H1 (cell line): Measurements from ENCODE around the gene AHRR. TPM values are rescaled to one million over a fixed set of nuclear protein-coding genes. Genes with fewer than 3 reads are reported as not detected.

Experiments
- CTCF ChIA-PET: fragments of 300-600 bp; sonication (Branson Sonifier 250); formaldehyde crosslinking; loops from one replicate; lab custom pipeline; 2021; ENCODE audit not compliant: partially characterized antibody; lab: Charles Lee
- POLR2A ChIA-PET: fragments of 300-600 bp; sonication (Branson Sonifier 250); formaldehyde crosslinking; loops from one replicate; lab custom pipeline; 2021; ENCODE audit warnings: inconsistent platforms; ENCODE audit not compliant: partially characterized antibody; lab: Charles Lee
- DNase-seq, 2 experiments: peaks; one replicate each; pipeline versions ENCODE4 v3.0.0 to v3.0.0-alpha.2; 2010 to 2022; ENCODE audit warnings: low spot score in 2 of 2, low read depth in 1 of 2, mixed read lengths in 1 of 2
- FAIRE-seq: peaks from 2 replicates; lab custom pipeline; 2011; peaks lifted over from hg19 to GRCh38; lab: Jason Lieb, UNC
- H2AFZ ChIP-seq: 2 replicates; pipeline ENCODE4 v1.8.1; 2012; ENCODE audit warnings: low read length, inconsistent platforms
- H2AK5ac ChIP-seq: 2 replicates; pipeline ENCODE4 v1.6.1; 2013; ENCODE audit warnings: low read depth, low read length
- H2BK120ac ChIP-seq: replicated peaks from 2 replicates; pipeline ENCODE3; 2013; ENCODE audit warnings: low read depth, low read length, inconsistent platforms
- H2BK12ac ChIP-seq: 2 replicates; pipeline ENCODE4 v1.6.1; 2013; ENCODE audit warnings: low read depth, low read length
- H2BK15ac ChIP-seq: 2 replicates; pipeline ENCODE4 v1.6.1; 2013; ENCODE audit warnings: low read length
- H2BK20ac ChIP-seq: 2 replicates; pipeline ENCODE4 v1.6.1; 2013; ENCODE audit warnings: low read length
- H2BK5ac ChIP-seq: 2 replicates; pipeline ENCODE4 v1.6.1; 2013; ENCODE audit warnings: low read depth, low read length
- H3K14ac ChIP-seq: 2 replicates; pipeline ENCODE4 v1.6.1; 2013; ENCODE audit warnings: inconsistent platforms; ENCODE audit not compliant: insufficient read length
- H3K18ac ChIP-seq: 2 replicates; pipeline ENCODE4 v1.6.1; 2013; ENCODE audit warnings: low read length; ENCODE audit errors: extremely low read depth
- H3K23ac ChIP-seq: 2 replicates; pipeline ENCODE4 v1.6.1; 2013; ENCODE audit warnings: inconsistent platforms; ENCODE audit not compliant: insufficient read length
- H3K23me2 ChIP-seq: 2 replicates; pipeline ENCODE4 v1.6.1; 2013; ENCODE audit warnings: low read depth, low read length
- H3K27ac ChIP-seq: 2 replicates; pipeline ENCODE4 v1.6.1; 2011; ENCODE audit warnings: low read depth, low read length, inconsistent platforms
- H3K27me3 ChIP-seq, 4 experiments: replicated peaks in 1 of 4; 1 replicate in 1 of 4; 2 replicates in 3 of 4; pipeline versions ENCODE4 v1.6.1 to v1.8.1; 2011 to 2013; ENCODE audit warnings: low read length in 3 of 4, mild to moderate bottlenecking in 3 of 4, inconsistent platforms in 2 of 4, mixed read lengths in 2 of 4, moderate library complexity in 1 of 4; ENCODE audit not compliant: control insufficient read depth in 3 of 4, insufficient read depth in 3 of 4; ENCODE audit errors: extremely low read depth in 1 of 4
- H3K36me3 ChIP-seq, 4 experiments: 2 replicates each; pipeline versions ENCODE4 v1.6.1 to v1.8.1; 2011 to 2013; ENCODE audit warnings: mild to moderate bottlenecking in 4 of 4, low read length in 3 of 4, moderate library complexity in 2 of 4, control low read depth in 1 of 4, inconsistent platforms in 1 of 4; ENCODE audit not compliant: insufficient read depth in 4 of 4, control insufficient read depth in 2 of 4
- H3K4ac ChIP-seq: replicated peaks from 2 replicates; pipeline ENCODE3; 2013; ENCODE audit warnings: low read length, low read depth, mixed read lengths, inconsistent platforms; ENCODE audit not compliant: insufficient read length
- H3K4me1 ChIP-seq, 4 experiments: replicated peaks in 1 of 4; 1 replicate in 1 of 4; 2 replicates in 3 of 4; pipeline versions ENCODE4 v1.6.1 to v1.8.1; 2011 to 2013; ENCODE audit warnings: low read length in 3 of 4, inconsistent platforms in 2 of 4, mixed read lengths in 1 of 4; ENCODE audit not compliant: insufficient read depth in 4 of 4, control insufficient read depth in 3 of 4
- H3K4me2 ChIP-seq, 2 experiments: 2 replicates each; pipeline versions ENCODE4 v1.6.1 to v1.8.1; 2011 to 2013; ENCODE audit warnings: low read depth in 2 of 2, low read length in 2 of 2, control low read depth in 1 of 2, inconsistent platforms in 1 of 2, mild to moderate bottlenecking in 1 of 2; ENCODE audit not compliant: insufficient read depth in 1 of 2
- H3K4me3 ChIP-seq, 4 experiments: fragments of 200-600, 300-600 bp in 1 of 4; sonication (generic), shearing (Covaris generic), sonication (Bioruptor Twin) in 1 of 4; 2 replicates each; pipeline versions ENCODE4 v1.5.1 to v1.8.1; 2011 to 2016; ENCODE audit warnings: low read length in 4 of 4, low read depth in 3 of 4, control low read depth in 2 of 4, inconsistent platforms in 2 of 4, mild to moderate bottlenecking in 2 of 4, mixed read lengths in 1 of 4, moderate library complexity in 1 of 4; ENCODE audit not compliant: insufficient read depth in 2 of 4; ENCODE audit errors: extremely low read depth in 1 of 4
- H3K56ac ChIP-seq: replicated peaks from 2 replicates; pipeline ENCODE3; 2013; ENCODE audit warnings: low read depth, mild to moderate bottlenecking, mixed read lengths, low read length, inconsistent platforms; ENCODE audit not compliant: insufficient read length
- H3K79me1 ChIP-seq: 2 replicates; pipeline ENCODE4 v1.6.1; 2013; ENCODE audit warnings: low read depth, low read length, control low read depth
- H3K79me2 ChIP-seq, 2 experiments: 2 replicates each; pipeline versions ENCODE4 v1.6.1 to v1.8.1; 2012 to 2013; ENCODE audit warnings: low read length in 2 of 2, mild to moderate bottlenecking in 2 of 2, inconsistent platforms in 1 of 2; ENCODE audit not compliant: insufficient read depth in 2 of 2, control insufficient read depth in 1 of 2
- H3K9ac ChIP-seq, 4 experiments: replicated peaks in 1 of 4; 1 replicate in 1 of 4; 2 replicates in 3 of 4; pipeline versions ENCODE4 v1.6.1 to v1.8.1; 2011 to 2013; ENCODE audit warnings: low read depth in 3 of 4, low read length in 3 of 4, control low read depth in 2 of 4, mild to moderate bottlenecking in 2 of 4, moderate library complexity in 2 of 4, inconsistent platforms in 1 of 4; ENCODE audit errors: extremely low read depth in 1 of 4
- H3K9me3 ChIP-seq, 2 experiments: 2 replicates each; pipeline versions ENCODE4 v1.6.1 to v1.8.1; 2012 to 2013; ENCODE audit warnings: mild to moderate bottlenecking in 2 of 2, moderate library complexity in 2 of 2, control low read depth in 1 of 2, inconsistent platforms in 1 of 2, low read depth in 1 of 2, low read length in 1 of 2, mixed read lengths in 1 of 2; ENCODE audit not compliant: insufficient read depth in 2 of 2
- H4K20me1 ChIP-seq, 2 experiments: replicated peaks in 1 of 2; 2 replicates each; pipeline versions ENCODE3 to v1.8.1; 2011 to 2013; ENCODE audit warnings: inconsistent platforms in 2 of 2, low read length in 2 of 2, mild to moderate bottlenecking in 1 of 2; ENCODE audit not compliant: insufficient read depth in 2 of 2, control insufficient read depth in 1 of 2
- H4K5ac ChIP-seq: 2 replicates; pipeline ENCODE4 v1.6.1; 2013; ENCODE audit warnings: low read length, low read depth, mixed read lengths, inconsistent platforms; ENCODE audit not compliant: insufficient read length
- H4K8ac ChIP-seq: 2 replicates; pipeline ENCODE4 v1.8.0; 2013; ENCODE audit warnings: mild to moderate bottlenecking, moderate library complexity, low read length, inconsistent platforms; ENCODE audit not compliant: insufficient read depth; ENCODE audit errors: extremely low read depth
- H4K91ac ChIP-seq: replicated peaks from 2 replicates; pipeline ENCODE3; 2013; ENCODE audit warnings: low read length, mixed read lengths, inconsistent platforms; ENCODE audit not compliant: insufficient read length
- CBX8 ChIP-seq: fragments of 300-800, 300-1000 bp; sonication (generic); IDR thresholded peaks from 2 replicates; pipeline ENCODE4 v1.7.1; 2016; ENCODE audit warnings: low read depth, low read length, borderline replicate concordance
- CHD2 ChIP-seq: IDR thresholded peaks from 2 replicates; pipeline ENCODE4 v1.6.1; 2012; ENCODE audit warnings: low read length, improper control_type of control experiment
- RBBP5 ChIP-seq: IDR thresholded peaks from 2 replicates; pipeline ENCODE4 v1.7.1; 2012; ENCODE audit warnings: low read depth, mild to moderate bottlenecking, inconsistent platforms, low read length, moderate library complexity, borderline replicate concordance
- WGBS, 2 experiments: shearing (Covaris generic) in 1 of 2; methylation state at CpG; one replicate each; pipeline versions ENCODE4 v1.1.6 to v1.1.7; 2013 to 2015; ENCODE audit warnings: low lambda C conversion rate in 2 of 2, mixed read lengths in 2 of 2, inconsistent platforms in 1 of 2, low coverage in 1 of 2, missing lambda C conversion rate in 1 of 2; ENCODE audit not compliant: insufficient replicate concordance in 2 of 2, insufficient coverage in 1 of 2, insufficient read length in 1 of 2; ENCODE audit errors: extremely low coverage in 1 of 2, missing lambda C conversion rate in 1 of 2; 5-methylcytosine and 5-hydroxymethylcytosine counted together
- polyA plus RNA-seq, 7 experiments: library from polyadenylated mRNA; depleted of rRNA in 3 of 7; stranded (reverse) in 5 of 7; unstranded in 2 of 7; fragments of >200 nt in 5 of 7; fragments of 200-250 nt in 2 of 7; gene quantifications; 1 replicate in 5 of 7; 2 replicates in 1 of 7; 4 replicates in 1 of 7; pipeline versions ENCODE4 v1.2.1 to v1.2.3, GENCODE V29; 2011 to 2013; ENCODE audit warnings: missing spikeins in 2 of 7, mixed read lengths in 2 of 7
- total RNA-seq: library from RNA; stranded (reverse); fragmentation: NEBNext Ultra II Directional; extraction: Animal tissue kit (Norgen Biotek cat#: 25700); gene quantifications from 2 replicates; pipeline ENCODE4 v1.2.1, GENCODE V29; 2021

The AHRR gene
- total and polyA plus RNA-seq, 2 of the 8 experiments (the other 6 are each of a cell fraction or from before 2014, with no cell fraction given): 0.41 to 0.80 TPM

- Histone ChIP-seq H3K27me3 (no peaks in the 10 kb centered on the region), H2BK120ac (no peak overlapping the region), H3K79me1 (no peaks in the 10 kb centered on the region), H3K23ac (no peak overlapping the region), H2BK5ac (no peak overlapping the region), H2BK12ac (no peak overlapping the region), H4K20me1 (no peaks in the 10 kb centered on the region), H4K91ac (no peak overlapping the region), H3K4me3 (no peak overlapping the region), H4K8ac (no peak overlapping the region), H3K36me3 (no peaks in the 10 kb centered on the region), H2BK15ac (no peak overlapping the region), H2AK5ac (no peak overlapping the region), H3K23me2 (no peaks in the 10 kb centered on the region), H3K18ac (no peak overlapping the region), H3K4ac (no peak overlapping the region), H3K56ac (no peak overlapping the region), H3K27ac (no peak overlapping the region; the same call in 1 of the 2 replicates), H4K5ac (no peak overlapping the region), H3K14ac (no peak overlapping the region), H3K4me2 (no peak overlapping the region), H3K4me1 (no peaks in the 10 kb centered on the region), H2BK20ac (no peak overlapping the region), H3K9ac (no peak overlapping the region), H3K79me2 (no peaks in the 10 kb centered on the region), H3K9me3 (no peaks in the 10 kb centered on the region), H2AFZ (no peak overlapping the region)
- DNase-seq: no peak
- WGBS, 2 experiments: 90% methylated on average over 14 of the region's 14 CpGs; no CpG with 5 or more reads in 1 of the 2 experiments
- POLR2A ChIA-PET: no interaction called here
- no peak for FAIRE-seq
- CTCF ChIA-PET: interaction anchor here (0.8 to 1.5 kb wide), 5 partner anchors 9 to 71 kb away, joined by 3 to 4 read pairs (median 4); no protein-coding TSS in a partner anchor
- TF ChIP-seq RBBP5 (no peak), CHD2 (no peak), CBX8 (no peak)
Measured at GRCh38 chr5:360257-361027, 38.9 kb downstream of the AHRR start.
